ENCODE data around the gene SPINT1.

- TF ChIP-seq TAF1 (IDR thresholded peaks at IDR 0.05; ENCODE audit: borderline replicate concordance, insufficient read depth, low read length) (no peak), REST (IDR thresholded peaks at IDR 0.05; ENCODE audit: insufficient read depth in 1 of 2, low read depth in 2 of 2, low read length in 2 of 2) (no peak), POLR2AphosphoS5 (IDR thresholded peaks at IDR 0.05; ENCODE audit: low read depth, low read length) (no peak), SIN3A (IDR thresholded peaks at IDR 0.05; ENCODE audit: borderline replicate concordance, insufficient read depth, low read length) (no peak), FOXP2 (optimal IDR thresholded peaks at IDR 0.05; ENCODE audit: borderline replicate concordance, extremely low read depth, extremely low read length, insufficient read depth) (no peak)
Measured at GRCh38 chr15:40821195-40821594, 22.7 kb upstream of the SPINT1 start.

Data from PFSK-1 (cell line).